Stimulated activated CD4-positive, alpha-beta T cell treated with anti-CD3 and anti-CD28 coated beads, Interleukin-12 subunit alpha, Interleukin-12 subunit beta, amount 100 ng/mL, for 48 hours (primary cell): ENCODE results near the gene MAP2.

Experiments used
- DNase-seq, 3 donors: peaks; one replicate each; pipeline ENCODE4 v3.0.0-alpha.2; 2020; ENCODE audit warnings: low read depth in 2 of 3, low spot score in 1 of 3

The MAP2 gene

GRCh38 chr2:209424781-209425470, 1.1 kb downstream of the MAP2 start:
- no peak for DNase-seq

DNA sequence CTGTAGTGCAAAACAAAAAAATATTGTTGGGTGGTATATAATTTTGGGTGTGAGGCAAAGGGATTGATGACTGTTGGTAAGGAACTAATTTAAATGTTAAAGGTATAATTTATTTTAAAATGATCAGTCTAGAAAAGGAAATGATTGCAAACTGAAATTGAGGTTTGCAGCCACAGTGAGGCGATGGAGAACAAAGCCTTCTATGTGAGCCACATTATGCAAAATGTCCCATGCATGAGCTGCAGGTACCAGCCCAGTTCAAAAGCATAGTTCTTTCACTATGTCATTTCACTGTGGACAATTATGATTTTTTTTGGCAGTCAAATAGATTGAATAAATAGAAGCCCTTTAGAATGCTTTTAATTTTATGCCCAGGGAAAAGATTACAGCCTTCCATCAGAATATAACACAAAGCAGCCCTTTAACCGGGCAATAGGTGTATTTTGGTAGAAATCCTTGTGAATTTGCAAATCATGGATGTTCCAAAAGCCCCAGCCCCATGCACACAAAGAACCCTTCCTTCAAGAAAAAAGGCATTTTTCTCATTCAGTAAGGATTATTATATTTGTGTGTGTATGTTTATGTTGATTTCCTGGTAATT, 1.7 kb downstream of the MAP2 start:
- DNase-seq = no peak

DNA sequence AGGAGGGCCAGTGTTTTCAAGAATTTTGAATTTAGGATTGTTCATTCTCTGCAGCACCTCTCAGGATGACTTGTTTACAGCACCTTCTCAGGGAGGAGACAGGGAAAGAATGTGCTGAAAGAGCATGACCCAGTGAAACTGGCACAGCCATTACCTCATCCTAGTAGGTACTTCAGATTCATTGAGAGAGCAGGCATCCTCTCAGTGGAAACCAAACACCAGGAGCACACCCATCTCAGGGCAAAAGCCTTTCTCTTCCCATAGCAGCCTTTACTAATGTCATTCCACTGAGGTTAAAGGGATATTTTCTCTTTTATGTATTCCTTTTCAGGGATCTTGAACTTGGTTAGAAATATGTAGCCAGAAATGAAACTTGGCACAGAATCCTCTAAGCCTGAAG, 2.6 kb downstream of the MAP2 start:
- no peak for DNase-seq

GRCh38 chr2:209431701-209432100, 7.9 kb downstream of the MAP2 start:
- no peak for DNase-seq

GRCh38 chr2:209441541-209441940, 17.7 kb downstream of the MAP2 start:
- DNase-seq = no peak

GRCh38 chr2:209442939-209443338, 19.1 kb downstream of the MAP2 start:
- no peak for DNase-seq

- no peak for DNase-seq
Measured at GRCh38 chr2:209445485-209445884, 21.6 kb downstream of the MAP2 start.

GRCh38 chr2:209451209-209451834, 27.5 kb downstream of the MAP2 start:
- DNase-seq = no peak

- DNase-seq = no peak
Measured at GRCh38 chr2:209456489-209456888, 32.6 kb downstream of the MAP2 start.

- DNase-seq = no peak
Measured at GRCh38 chr2:209458008-209458979, 34.4 kb downstream of the MAP2 start.

- DNase-seq = no peak
Measured at GRCh38 chr2:209459359-209459758, 35.5 kb downstream of the MAP2 start.

- DNase-seq = no peak
Measured at GRCh38 chr2:209460151-209460761, 36.4 kb downstream of the MAP2 start.

DNA sequence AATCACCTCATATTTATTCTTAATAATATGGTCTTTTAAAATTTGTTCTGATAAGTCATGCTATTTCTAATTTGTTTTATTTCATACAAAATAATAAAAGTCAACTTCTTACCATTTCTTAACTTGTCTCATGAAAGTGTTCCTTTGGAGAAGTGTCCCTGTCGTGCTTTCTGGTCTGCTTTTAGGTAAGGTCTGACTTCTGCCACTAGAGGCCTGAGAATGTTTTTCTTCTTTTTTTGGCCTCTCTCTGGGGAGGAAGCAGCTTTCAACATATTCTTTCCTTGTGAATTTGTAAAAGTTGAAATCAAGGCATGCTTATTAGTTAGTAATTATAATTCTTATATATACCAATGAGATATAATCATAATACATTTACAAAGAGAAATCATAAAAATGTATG, 39.4 kb downstream of the MAP2 start:
- no peak for DNase-seq

DNA sequence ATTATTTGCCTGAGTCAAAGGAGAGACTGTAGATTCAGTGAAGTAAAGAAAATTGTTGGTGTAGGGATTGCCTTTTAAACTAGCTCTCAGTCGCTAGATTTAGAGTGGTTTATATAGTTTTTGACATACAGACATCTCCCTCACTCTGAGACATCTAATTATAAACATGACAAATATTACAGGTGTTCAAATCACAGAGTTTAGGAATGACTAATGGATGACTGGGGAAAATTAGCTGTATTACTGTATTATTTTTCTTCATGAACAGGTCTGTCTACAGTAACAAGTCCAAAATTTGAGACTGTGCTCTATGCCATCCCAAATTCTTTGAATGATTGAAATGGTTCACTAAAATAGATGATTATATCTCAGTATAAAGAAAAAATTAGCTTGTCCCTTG, 40.0 kb downstream of the MAP2 start:
- DNase-seq = no peak

GRCh38 chr2:209468846-209469245, 45.0 kb downstream of the MAP2 start:
- DNase-seq = no peak

- no peak for DNase-seq
Measured at GRCh38 chr2:209469481-209469880, 45.6 kb downstream of the MAP2 start.

- DNase-seq = no peak
Measured at GRCh38 chr2:209470466-209470865, 46.6 kb downstream of the MAP2 start.

- no peak for DNase-seq
Measured at GRCh38 chr2:209471037-209471436, 47.2 kb downstream of the MAP2 start.

GRCh38 chr2:209472112-209472832, 48.4 kb downstream of the MAP2 start:
- no peak for DNase-seq

GRCh38 chr2:209472871-209473270, 49.0 kb downstream of the MAP2 start:
- DNase-seq = no peak
